H9 (cell line): ENCODE data around the gene PIM3. TPM values are rescaled to one million over a fixed set of nuclear protein-coding genes. Genes with fewer than 3 reads are reported as not detected.

Source experiments
- DNase-seq: peaks from one replicate; pipeline ENCODE4 v3.0.0-alpha.2; 2017
- H2AFZ ChIP-seq: one replicate; pipeline ENCODE4 v1.6.1; 2013; ENCODE audit warnings: mild to moderate bottlenecking, low read length, control low read depth, moderate library complexity
- H2AK5ac ChIP-seq: 2 replicates; pipeline ENCODE4 v1.6.1; 2013; ENCODE audit warnings: low read length, control low read depth, mixed read lengths; ENCODE audit not compliant: insufficient read length
- H2BK120ac ChIP-seq: one replicate; pipeline ENCODE4 v1.6.1; 2013; ENCODE audit warnings: low read depth, mild to moderate bottlenecking, low read length, control low read depth, inconsistent platforms; ENCODE audit not compliant: poor library complexity, severe bottlenecking
- H2BK12ac ChIP-seq: 2 replicates; pipeline ENCODE4 v1.6.1; 2013; ENCODE audit warnings: low read length, control low read depth, mixed read lengths, low read depth; ENCODE audit not compliant: insufficient read length
- H2BK15ac ChIP-seq: 2 replicates; pipeline ENCODE4 v1.6.1; 2013; ENCODE audit warnings: low read depth, low read length, control low read depth
- H2BK20ac ChIP-seq: one replicate; pipeline ENCODE4 v1.6.1; 2013; ENCODE audit warnings: low read depth, mild to moderate bottlenecking, low read length, control low read depth, inconsistent platforms; ENCODE audit not compliant: poor library complexity, severe bottlenecking
- H2BK5ac ChIP-seq: 2 replicates; pipeline ENCODE4 v1.6.1; 2013; ENCODE audit warnings: low read length, control low read depth, mixed read lengths; ENCODE audit not compliant: insufficient read length
- H3K14ac ChIP-seq: 2 replicates; pipeline ENCODE4 v1.6.1; 2013; ENCODE audit warnings: low read length, control low read depth; ENCODE audit not compliant: insufficient read depth
- H3K18ac ChIP-seq: 2 replicates; pipeline ENCODE4 v1.6.1; 2013; ENCODE audit warnings: low read depth, mild to moderate bottlenecking, mixed read lengths, low read length, control low read depth; ENCODE audit not compliant: insufficient read length
- H3K23ac ChIP-seq: 2 replicates; pipeline ENCODE4 v1.6.1; 2013; ENCODE audit warnings: low read length, control low read depth, mixed read lengths, low read depth; ENCODE audit not compliant: insufficient read length
- H3K23me2 ChIP-seq: 2 replicates; pipeline ENCODE4 v1.6.1; 2013; ENCODE audit warnings: low read depth, mild to moderate bottlenecking, mixed read lengths, low read length, control low read depth; ENCODE audit not compliant: insufficient read length, poor library complexity, severe bottlenecking
- H3K27ac ChIP-seq: 2 replicates; pipeline ENCODE4 v1.5.1; 2013; ENCODE audit warnings: low read length, control low read depth, mixed read lengths, low read depth; ENCODE audit not compliant: insufficient read length
- H3K27me3 ChIP-seq: 2 replicates; pipeline ENCODE4 v1.6.1; 2013; ENCODE audit warnings: low read length, control low read depth, inconsistent platforms; ENCODE audit not compliant: insufficient read depth
- H3K4ac ChIP-seq: 2 replicates; pipeline ENCODE4 v1.6.1; 2013; ENCODE audit warnings: low read depth, mild to moderate bottlenecking, control low read depth, inconsistent platforms, low read length, moderate library complexity
- H3K4me1 ChIP-seq: 2 replicates; pipeline ENCODE4 v1.6.1; 2013; ENCODE audit warnings: low read length, control low read depth, inconsistent platforms; ENCODE audit not compliant: insufficient read depth
- H3K4me2 ChIP-seq: 2 replicates; pipeline ENCODE4 v1.6.1; 2013; ENCODE audit warnings: low read length, control low read depth, mixed read lengths; ENCODE audit not compliant: insufficient read length, insufficient read depth
- H3K56ac ChIP-seq: 2 replicates; pipeline ENCODE4 v1.6.1; 2013; ENCODE audit warnings: low read depth, mild to moderate bottlenecking, mixed read lengths, low read length, control low read depth; ENCODE audit not compliant: insufficient read length
- H3K79me1 ChIP-seq: 2 replicates; pipeline ENCODE4 v1.6.1; 2013; ENCODE audit warnings: low read depth, mild to moderate bottlenecking, moderate library complexity, low read length, control low read depth, inconsistent platforms; ENCODE audit not compliant: insufficient read depth, poor library complexity, severe bottlenecking
- H3K79me2 ChIP-seq: 2 replicates; pipeline ENCODE4 v1.6.1; 2013; ENCODE audit warnings: low read length, control low read depth, inconsistent platforms; ENCODE audit not compliant: insufficient read depth
- H3K9ac ChIP-seq: 2 replicates; pipeline ENCODE4 v1.6.1; 2013; ENCODE audit warnings: low read length, control low read depth, mixed read lengths; ENCODE audit not compliant: insufficient read length; ENCODE audit errors: extremely low read depth
- H3K9me3 ChIP-seq: one replicate; pipeline ENCODE4 v1.6.1; 2013; ENCODE audit warnings: low read depth, low read length, inconsistent platforms; ENCODE audit not compliant: control insufficient read depth
- H3T11ph ChIP-seq: one replicate; pipeline ENCODE4 v1.6.1; 2013; ENCODE audit warnings: mild to moderate bottlenecking, low read length, control low read depth, inconsistent platforms
- H4K20me1 ChIP-seq: one replicate; pipeline ENCODE4 v1.6.1; 2013; ENCODE audit not compliant: control insufficient read depth, insufficient read length, insufficient read depth
- H4K5ac ChIP-seq: 2 replicates; pipeline ENCODE4 v1.6.1; 2013; ENCODE audit warnings: low read depth, mild to moderate bottlenecking, mixed read lengths, low read length, control low read depth; ENCODE audit not compliant: insufficient read length
- H4K8ac ChIP-seq: replicated peaks from 2 replicates; pipeline ENCODE4 v1.6.1; 2013; ENCODE audit warnings: low read length, control low read depth, mixed read lengths, low read depth; ENCODE audit not compliant: insufficient read length
- H4K91ac ChIP-seq: 2 replicates; pipeline ENCODE4 v1.6.1; 2013; ENCODE audit warnings: low read depth, mild to moderate bottlenecking, moderate library complexity, mixed read lengths, low read length, control low read depth; ENCODE audit not compliant: insufficient read length
- H3K27ac Mint-ChIP-seq, 3 experiments: 2 replicates in 2 of 3; 3 replicates in 1 of 3; pipeline ENCODE4 v1.8.0; 2020 to 2021; ENCODE audit warnings: mixed read lengths in 3 of 3, mild to moderate bottlenecking in 1 of 3, moderate library complexity in 1 of 3
- H3K27me3 Mint-ChIP-seq: 2 replicates; pipeline ENCODE4 v1.8.0; 2021; ENCODE audit warnings: low read depth, mild to moderate bottlenecking, moderate library complexity, mixed read lengths
- H3K36me3 Mint-ChIP-seq, 3 experiments: 2 replicates in 2 of 3; 3 replicates in 1 of 3; pipeline ENCODE4 v1.8.0; 2020 to 2021; ENCODE audit warnings: low read depth in 3 of 3, mixed read lengths in 3 of 3; ENCODE audit not compliant: insufficient read depth in 1 of 3
- H3K4me1 Mint-ChIP-seq, 2 experiments: 2 replicates each; pipeline ENCODE4 v1.8.0; 2020; ENCODE audit warnings: mixed read lengths in 2 of 2
- H3K4me3 Mint-ChIP-seq, 2 experiments: 2 replicates in 1 of 2; 3 replicates in 1 of 2; pipeline ENCODE4 v1.8.0; 2020 to 2021; ENCODE audit warnings: mild to moderate bottlenecking in 2 of 2, mixed read lengths in 2 of 2, moderate library complexity in 1 of 2
- H3K9me3 Mint-ChIP-seq, 2 experiments: 2 replicates in 1 of 2; 3 replicates in 1 of 2; pipeline ENCODE4 v1.8.0; 2020; ENCODE audit warnings: mild to moderate bottlenecking in 2 of 2, mixed read lengths in 2 of 2, moderate library complexity in 1 of 2
- CTCF ChIP-seq: fragments of 200-600 bp; sonication (generic); conservative IDR thresholded peaks from 3 replicates; pipeline ENCODE4 v1.8.0; 2021; ENCODE audit warnings: antibody characterized with exemption, mild to moderate bottlenecking
- whole genome bisulfite sequencing: extraction: QIAGEN DNeasy Blood & Tissue Kit; methylation state at CpG from one replicate; pipeline ENCODE4 v1.1.7; 2013; ENCODE audit warnings: missing lambda C conversion rate, low lambda C conversion rate, mixed read lengths; ENCODE audit not compliant: insufficient read length; ENCODE audit errors: extremely low coverage; 5-methylcytosine and 5-hydroxymethylcytosine counted together
- total RNA-seq: library from RNA; stranded (reverse); gene quantifications from 2 replicates; pipeline ENCODE4 v1.2.1, GENCODE V29; 2021

PIM3 gene
- total RNA-seq, 1 experiment from 2014 or later, result 43.4 TPM

DNA sequence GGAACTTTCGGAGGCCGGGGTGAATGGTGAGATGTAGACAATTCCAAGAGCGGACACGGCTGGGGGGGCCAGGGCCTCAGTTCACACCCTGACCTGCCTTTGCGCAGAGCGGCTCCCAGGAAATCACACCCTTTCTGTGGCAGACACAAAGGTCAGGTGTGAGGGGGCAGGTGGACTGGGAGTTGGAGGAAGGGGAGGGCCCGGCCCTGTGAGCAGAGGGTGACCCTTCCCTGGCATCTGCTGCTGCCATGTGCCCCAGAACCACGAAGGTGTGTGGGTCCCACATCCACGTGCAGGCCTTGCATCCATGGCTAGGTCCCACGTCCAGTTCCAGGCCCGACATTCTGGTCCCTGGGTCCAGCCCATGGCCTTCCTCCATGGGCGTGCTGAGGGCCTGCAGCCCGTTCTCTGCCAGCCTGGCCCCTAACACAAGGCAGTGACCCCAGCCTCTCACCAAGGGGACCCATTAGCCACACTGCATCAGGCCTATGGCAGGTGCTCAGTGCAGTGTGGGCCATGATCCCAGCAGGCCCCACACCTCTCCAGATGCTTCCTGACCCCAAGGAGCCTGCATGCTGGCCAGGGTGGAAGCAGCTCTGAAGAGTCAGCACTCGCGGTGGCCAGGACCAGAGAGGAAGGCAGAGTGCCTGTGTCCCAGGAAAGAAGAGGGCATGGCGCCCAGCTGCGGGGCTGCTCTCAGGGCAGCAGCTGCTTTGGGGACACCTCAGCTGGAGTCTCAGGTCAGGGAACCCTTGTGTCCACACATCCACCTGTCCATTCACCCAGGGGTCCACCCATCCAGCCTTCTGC, 18.9 kb upstream of the PIM3 start:
- no peak overlapping the region for H2BK5ac ChIP-seq
- H2BK15ac ChIP-seq, result no peak overlapping the region
- H3K27ac Mint-ChIP-seq, result peak overlapping the region in 1 of 3 experiments; percentile 72; a peak in 1 of 7 replicates
- peaks cover 12 to 20% of the 10 kb centered on the region in 2 experiments for H3K4me1 Mint-ChIP-seq
- no peaks in the 10 kb centered on the region; a peak in 2 of 5 replicates for H3K9me3 Mint-ChIP-seq
- H3K4me3 Mint-ChIP-seq, result no peak overlapping the region
- H3K4me1 ChIP-seq, result no peaks in the 10 kb centered on the region; the same call in 1 of the 2 replicates
- H4K91ac ChIP-seq, result no peak overlapping the region
- TF ChIP-seq CTCF, result no peak
- H3K9me3 ChIP-seq, result no peaks in the 10 kb centered on the region
- no peaks in the 10 kb centered on the region for H3K79me2 ChIP-seq
- H3K79me1 ChIP-seq, result no peaks in the 10 kb centered on the region
- H4K20me1 ChIP-seq, result no peaks in the 10 kb centered on the region
- H3K56ac ChIP-seq, result no peak overlapping the region
- WGBS, result no CpG with 5 or more reads among the region's 17 CpGs
- no peak overlapping the region for H2BK12ac ChIP-seq
- no peak overlapping the region for H3K4me2 ChIP-seq
- H3K23ac ChIP-seq, result no peak overlapping the region
- H2AK5ac ChIP-seq, result no peak overlapping the region
- H4K5ac ChIP-seq, result no peak overlapping the region
- no peak overlapping the region for H2BK120ac ChIP-seq
- H3T11ph ChIP-seq, result no peak overlapping the region
- no peak overlapping the region for H3K18ac ChIP-seq
- no peaks in the 10 kb centered on the region for H3K36me3 Mint-ChIP-seq
- H3K14ac ChIP-seq, result no peak overlapping the region
- no peak overlapping the region for H4K8ac ChIP-seq
- H3K27me3 Mint-ChIP-seq, result no peaks in the 10 kb centered on the region
- no peaks in the 10 kb centered on the region for H3K27me3 ChIP-seq
- H2BK20ac ChIP-seq, result no peak overlapping the region
- no peaks in the 10 kb centered on the region for H3K23me2 ChIP-seq
- no peak overlapping the region for H3K9ac ChIP-seq
- H3K4ac ChIP-seq, result no peak overlapping the region
- H3K27ac ChIP-seq, result no peak overlapping the region
- H2AFZ ChIP-seq, result no peak overlapping the region
- no peak for DNase-seq
